WERI-Rb-1 (cell line): ENCODE results near the gene KIAA0319L.
"Not testable (repeated sequence)": the region's sequence is repeated elsewhere in the genome, so short reads cannot be mapped to it uniquely, and the experiment has no call there.

ENCODE experiments used
- DNase-seq: peaks from one replicate; pipeline ENCODE4 v3.0.0-alpha.2; 2020
- H3K27ac ChIP-seq: fragments of 250-450 bp; sonication (Bioruptor Pico); 2 replicates; pipeline ENCODE4 v1.5.1; 2020; ENCODE audit warnings: mild to moderate bottlenecking, moderate library complexity
- H3K27me3 ChIP-seq: fragments of 250-450 bp; sonication (Bioruptor Pico); 2 replicates; pipeline ENCODE4 v1.5.1; 2021; ENCODE audit warnings: mild to moderate bottlenecking, low read depth, moderate library complexity; ENCODE audit not compliant: insufficient read depth, severe bottlenecking
- H3K36me3 ChIP-seq: fragments of 250-450 bp; sonication (Bioruptor Pico); 2 replicates; pipeline ENCODE4 v1.5.1; 2020; ENCODE audit warnings: mild to moderate bottlenecking, moderate library complexity
- H3K4me3 ChIP-seq: 2 replicates; pipeline ENCODE4 v1.5.1; 2011; ENCODE audit warnings: low read depth, mild to moderate bottlenecking, control low read depth, low read length
- H3K9me3 ChIP-seq: fragments of 250-450 bp; sonication (Bioruptor Pico); 2 replicates; pipeline ENCODE4 v1.5.1; 2021; ENCODE audit warnings: mild to moderate bottlenecking, moderate library complexity; ENCODE audit not compliant: severe bottlenecking
- CTCF ChIP-seq: IDR thresholded peaks from 2 replicates; pipeline ENCODE4 v1.5.1; 2011; ENCODE audit warnings: low read depth, mild to moderate bottlenecking, control low read depth, inconsistent platforms, low read length

KIAA0319L gene

GRCh38 chr1:35577071-35577998 is 20.1 kb upstream of the KIAA0319L start:
- Histone ChIP-seq H3K9me3 (no peaks in the 10 kb centered on the region), H3K36me3 (no peaks in the 10 kb centered on the region), H3K4me3 (no peak overlapping the region), H3K27me3 (no peaks in the 10 kb centered on the region), H3K27ac (no peak overlapping the region)
- no peak for TF ChIP-seq CTCF
- DNase-seq = no peak

GRCh38 chr1:35576766-35577070 is 19.5 kb upstream of the KIAA0319L start:
- not testable (repeated sequence) for H3K4me3 ChIP-seq, H3K27me3 ChIP-seq, H3K27ac ChIP-seq, DNase-seq, H3K9me3 ChIP-seq, H3K36me3 ChIP-seq

- Histone ChIP-seq H3K27ac (no peak overlapping the region), H3K4me3 (no peak overlapping the region)
- DNase-seq = no peak
These were observed 19.0 kb upstream of the KIAA0319L start for GRCh38 chr1:35576061-35576765.

GRCh38 chr1:35575416-35575958 is 18.3 kb upstream of the KIAA0319L start:
- Histone ChIP-seq H3K36me3 (no peaks in the 10 kb centered on the region), H3K9me3 (no peaks in the 10 kb centered on the region), H3K27me3 (no peaks in the 10 kb centered on the region), H3K27ac (no peak overlapping the region), H3K4me3 (no peak overlapping the region)
- no peak for DNase-seq
- no peak for TF ChIP-seq CTCF

More at GRCh38 chr1:35576061-35576765, 19.0 kb upstream of the KIAA0319L start:
- Histone ChIP-seq H3K36me3 (no peaks in the 10 kb centered on the region), H3K27me3 (no peaks in the 10 kb centered on the region), H3K9me3 (no peaks in the 10 kb centered on the region)
- no peak for TF ChIP-seq CTCF

GRCh38 chr1:35574655-35575415 is 17.6 kb upstream of the KIAA0319L start:
- Histone ChIP-seq H3K36me3 (no peaks in the 10 kb centered on the region), H3K27ac (no peak overlapping the region), H3K4me3 (no peak overlapping the region), H3K9me3 (no peaks in the 10 kb centered on the region), H3K27me3 (no peaks in the 10 kb centered on the region)
- no peak for DNase-seq
- no peak for TF ChIP-seq CTCF
